ENCODE data around the gene MMGT1. TPM values are rescaled to one million over a fixed set of nuclear protein-coding genes. Genes with fewer than 3 reads are reported as not detected.
A peak's percentile ranks its signal among the peaks of the same experiment; 100 is the strongest.

MMGT1 gene
- total RNA-seq, 1 donor from 2014 or later: 26.0 TPM

GRCh38 chrX:135984791-135985156, 11.0 kb upstream of the MMGT1 start:
- peaks cover 3% of the 10 kb centered on the region for H3K27me3 Mint-ChIP-seq (ENCODE audit: insufficient read depth, low read depth)
- TF ChIP-seq EZH2phosphoT487 (IDR thresholded peaks at IDR 0.05) (no peak), EZH2 (IDR thresholded peaks at IDR 0.05) (no peak), CTCF (IDR thresholded peaks at IDR 0.05) (no peak)
- Histone ChIP-seq H3K9ac (no peak overlapping the region), H3K9me3 (ENCODE audit: low read depth) (no peaks in the 10 kb centered on the region), H4K20me1 (ENCODE audit: low read depth) (no peaks in the 10 kb centered on the region), H2AFZ (replicated peaks) (no peak overlapping the region), H3K4me1 (no peaks in the 10 kb centered on the region), H3K27me3 (no peaks in the 10 kb centered on the region), H3K4me2 (peak overlapping the region; percentile 75), H3K79me2 (ENCODE audit: low read depth) (peaks cover 41% of the 10 kb centered on the region), H3K36me3 (no peaks in the 10 kb centered on the region), H3F3A (ENCODE audit: low read depth) (no peaks in the 10 kb centered on the region), H3K27ac (no peak overlapping the region), H3K4me3 (peak overlapping the region; percentile 66)
- H3K27ac Mint-ChIP-seq: no peak overlapping the region
- H3K9me3 Mint-ChIP-seq: peaks cover 9% of the 10 kb centered on the region
- peaks cover 11% of the 10 kb centered on the region for H3K4me1 Mint-ChIP-seq
- H3K36me3 Mint-ChIP-seq: no peaks in the 10 kb centered on the region
- no peak for DNase-seq (ENCODE audit: low spot score)
- peak overlapping the region; percentile 78 for H3K4me3 Mint-ChIP-seq

DNA sequence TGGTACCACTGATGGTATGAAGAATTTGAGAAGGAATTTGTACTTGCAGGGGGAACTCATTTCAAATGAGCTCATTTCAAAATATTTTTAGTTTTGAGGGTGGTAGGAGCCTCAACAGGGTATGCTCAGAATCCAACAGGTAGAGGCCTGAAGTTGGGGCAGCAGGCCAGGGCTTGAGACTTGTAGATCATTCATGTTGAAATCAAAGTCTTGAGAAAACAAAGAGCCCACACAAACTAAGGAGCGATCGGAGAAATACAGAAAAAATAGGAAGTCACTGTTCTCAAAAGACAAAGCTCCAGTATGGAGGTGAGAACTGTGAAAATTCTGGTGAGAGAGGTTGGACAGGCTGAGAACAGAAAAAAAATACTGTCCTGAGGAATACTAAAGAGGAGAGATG, 10.5 kb upstream of the MMGT1 start:
- Histone ChIP-seq H3K9me3 (ENCODE audit: low read depth) (no peaks in the 10 kb centered on the region), H3K9ac (no peak overlapping the region), H4K20me1 (ENCODE audit: low read depth) (no peaks in the 10 kb centered on the region), H3K36me3 (no peaks in the 10 kb centered on the region), H3K4me2 (peak overlapping the region; percentile 75), H3K27me3 (no peaks in the 10 kb centered on the region), H3F3A (ENCODE audit: low read depth) (no peaks in the 10 kb centered on the region), H2AFZ (replicated peaks) (no peak overlapping the region), H3K4me3 (no peak overlapping the region), H3K27ac (no peak overlapping the region), H3K4me1 (no peaks in the 10 kb centered on the region), H3K79me2 (ENCODE audit: low read depth) (peaks cover 35% of the 10 kb centered on the region)
- no peak for TF ChIP-seq EZH2phosphoT487 (IDR thresholded peaks at IDR 0.05)
- TF ChIP-seq EZH2 (IDR thresholded peaks at IDR 0.05): no peak
- TF ChIP-seq CTCF (IDR thresholded peaks at IDR 0.05): no peak
- Mint-ChIP-seq H3K4me3 (peak overlapping the region; percentile 78), H3K27ac (no peak overlapping the region), H3K4me1 (peaks cover 11% of the 10 kb centered on the region), H3K9me3 (peaks cover 6% of the 10 kb centered on the region), H3K36me3 (no peaks in the 10 kb centered on the region), H3K27me3 (ENCODE audit: insufficient read depth, low read depth) (peaks cover 3% of the 10 kb centered on the region)
- no peak for DNase-seq (ENCODE audit: low spot score)

- no peaks in the 10 kb centered on the region for H4K20me1 ChIP-seq (ENCODE audit: low read depth)
- H3K27ac Mint-ChIP-seq: no peak overlapping the region
- H3K4me2 ChIP-seq: no peak overlapping the region
- H3K4me3 Mint-ChIP-seq: no peak overlapping the region
- H2AFZ ChIP-seq (replicated peaks): no peak overlapping the region
- H3K4me3 ChIP-seq: no peak overlapping the region
- no peak overlapping the region for H3K9ac ChIP-seq
- DNase-seq (ENCODE audit: low spot score): no peak
- H3K27me3 Mint-ChIP-seq (ENCODE audit: insufficient read depth, low read depth): peaks cover 3% of the 10 kb centered on the region
- H3K27ac ChIP-seq: no peak overlapping the region
- peaks cover 11% of the 10 kb centered on the region for H3K4me1 Mint-ChIP-seq
- no peaks in the 10 kb centered on the region for H3K27me3 ChIP-seq
- no peaks in the 10 kb centered on the region for H3K4me1 ChIP-seq
- no peaks in the 10 kb centered on the region for H3K36me3 ChIP-seq
- peaks cover 6% of the 10 kb centered on the region for H3K9me3 Mint-ChIP-seq
- no peaks in the 10 kb centered on the region for H3K9me3 ChIP-seq (ENCODE audit: low read depth)
- peaks cover 23% of the 10 kb centered on the region for H3K79me2 ChIP-seq (ENCODE audit: low read depth)
- H3F3A ChIP-seq (ENCODE audit: low read depth): no peaks in the 10 kb centered on the region
- no peaks in the 10 kb centered on the region for H3K36me3 Mint-ChIP-seq
- TF ChIP-seq EZH2 (IDR thresholded peaks at IDR 0.05) (no peak), EZH2phosphoT487 (IDR thresholded peaks at IDR 0.05) (no peak), CTCF (IDR thresholded peaks at IDR 0.05) (no peak)
These were observed 9.1 kb upstream of the MMGT1 start for GRCh38 chrX:135982860-135983259.

Data from neural progenitor cell (in vitro differentiated cells).